Activated CD8-positive, alpha-beta memory T cell treated with anti-CD3 and anti-CD28 coated beads for 1 hour (primary cell): ENCODE measurements around the gene CDK2.
"Not testable (repeated sequence)": the region's sequence is repeated elsewhere in the genome, so short reads cannot be mapped to it uniquely, and the experiment has no call there.

ENCODE experiments used
- DNase-seq, 2 donors: peaks; one replicate each; pipeline ENCODE4 v3.0.0-alpha.2; 2020; ENCODE audit warnings: low read depth in 1 of 2; ENCODE audit errors: extremely low read depth in 1 of 2

The CDK2 gene

DNA sequence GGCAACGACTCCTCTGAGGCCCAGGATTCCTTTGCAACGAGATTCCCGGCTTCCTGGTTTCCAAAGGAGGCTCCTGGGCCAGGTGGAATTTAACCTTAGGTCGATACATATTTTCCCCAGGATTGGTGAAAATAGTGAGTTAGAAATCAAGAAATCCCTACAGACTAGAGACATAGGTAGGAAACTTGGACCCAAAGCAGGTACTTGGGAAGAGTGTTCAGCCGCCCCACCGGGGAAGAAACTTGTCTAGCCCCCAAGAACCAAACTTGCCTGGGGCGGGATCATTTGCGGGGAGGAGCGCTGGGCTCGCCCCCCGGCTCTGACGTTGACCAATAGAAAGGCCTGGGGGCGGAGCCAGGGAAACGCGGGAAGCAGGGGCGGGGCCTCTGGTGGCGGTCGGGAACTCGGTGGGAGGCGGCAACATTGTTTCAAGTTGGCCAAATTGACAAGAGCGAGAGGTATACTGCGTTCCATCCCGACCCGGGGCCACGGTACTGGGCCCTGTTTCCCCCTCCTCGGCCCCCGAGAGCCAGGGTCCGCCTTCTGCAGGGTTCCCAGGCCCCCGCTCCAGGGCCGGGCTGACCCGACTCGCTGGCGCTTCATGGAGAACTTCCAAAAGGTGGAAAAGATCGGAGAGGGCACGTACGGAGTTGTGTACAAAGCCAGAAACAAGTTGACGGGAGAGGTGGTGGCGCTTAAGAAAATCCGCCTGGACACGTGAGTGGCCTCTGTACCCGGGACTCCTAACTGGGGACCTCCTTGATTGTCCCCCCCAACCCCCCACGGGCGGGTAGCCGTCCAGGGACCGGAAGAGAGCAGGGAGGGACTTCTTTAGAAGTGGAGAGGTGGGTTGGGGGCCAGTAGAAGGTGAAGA is at the start of gene CDK2:
CDK2 (plus strand) TSS at position 423 of the 874 bp plus-strand sequence; CDS start at position 602, 179 bp downstream.
- DNase-seq = peak; percentile 69 to 85

DNA sequence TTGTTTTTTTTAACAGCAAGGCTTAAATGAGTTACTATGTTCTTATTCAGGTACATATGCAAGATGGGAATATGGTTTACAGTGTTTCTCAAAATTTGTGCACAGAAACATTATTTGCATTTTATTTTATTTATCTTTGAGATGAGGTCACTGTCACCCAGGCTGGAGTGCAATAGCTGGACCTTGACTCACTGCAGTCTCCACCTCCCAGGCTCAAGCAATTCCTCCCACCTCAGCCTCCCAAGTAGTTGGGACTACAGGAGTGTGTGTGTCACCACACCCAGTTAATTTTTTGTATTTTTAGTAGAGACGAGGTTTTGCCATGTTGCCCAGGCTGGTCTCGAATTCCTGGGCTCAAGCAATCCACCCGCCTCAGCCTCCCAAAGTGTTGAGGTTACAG is 47.6 kb upstream of the CDK2 start:
- not testable (repeated sequence) for DNase-seq

DNA sequence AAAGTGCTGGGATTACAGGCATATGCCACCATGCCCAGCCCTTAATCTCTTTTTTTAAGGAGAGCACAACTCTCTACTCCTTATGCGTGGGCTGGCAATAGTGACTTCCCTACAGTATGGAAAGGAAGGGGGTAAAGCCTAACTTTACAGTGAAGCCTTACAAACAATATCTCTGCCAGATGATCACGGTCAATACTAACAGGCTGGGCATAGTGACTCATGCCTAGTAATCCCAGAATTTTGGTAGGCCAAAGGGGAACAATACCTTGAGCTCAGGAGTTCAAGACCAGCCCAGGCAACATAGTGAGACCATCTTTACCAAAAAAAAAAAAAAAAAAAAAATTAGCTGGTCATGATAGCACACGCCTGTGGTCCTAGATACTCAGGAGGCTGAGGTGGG is 44.5 kb upstream of the CDK2 start:
- no peak for DNase-seq

DNA sequence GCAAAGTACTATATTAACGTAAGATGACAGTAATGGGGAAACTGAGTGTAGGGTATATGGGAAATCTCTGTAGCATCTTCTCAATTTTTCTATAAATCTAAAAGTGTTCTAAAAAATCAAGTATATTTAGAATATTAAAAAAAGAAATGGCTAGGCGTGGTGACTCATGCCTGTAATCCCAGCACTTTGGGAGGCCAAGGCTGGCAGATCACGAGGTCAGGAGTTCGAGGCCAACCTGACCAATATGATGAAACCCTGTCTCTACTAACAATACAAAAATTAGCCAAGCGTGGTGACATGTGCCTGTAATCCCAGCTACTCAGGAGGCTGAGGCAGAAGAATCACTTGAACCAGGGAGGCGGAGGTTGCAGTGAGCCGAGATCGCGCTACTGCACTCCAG is 43.0 kb upstream of the CDK2 start:
- DNase-seq = not testable (repeated sequence)

DNA sequence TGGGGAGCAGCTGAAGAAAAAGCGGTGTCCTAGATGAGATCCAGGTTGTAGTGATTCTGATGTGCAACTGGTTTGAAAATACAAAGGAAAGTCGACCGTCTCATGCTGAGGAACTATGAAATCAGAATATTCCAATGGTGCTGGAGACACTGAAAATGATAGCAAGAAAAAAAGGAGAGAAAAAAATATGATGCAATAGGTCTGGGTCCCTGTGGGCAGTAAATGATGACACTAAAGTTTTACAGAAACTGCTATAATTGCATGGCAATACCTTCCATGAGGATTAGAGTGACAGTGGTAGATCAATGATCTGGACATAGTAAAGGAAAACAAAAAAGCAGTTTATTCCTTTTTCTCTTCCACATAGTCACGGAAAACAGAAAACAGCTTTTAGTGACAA is 41.3 kb upstream of the CDK2 start:
- no peak for DNase-seq

DNA sequence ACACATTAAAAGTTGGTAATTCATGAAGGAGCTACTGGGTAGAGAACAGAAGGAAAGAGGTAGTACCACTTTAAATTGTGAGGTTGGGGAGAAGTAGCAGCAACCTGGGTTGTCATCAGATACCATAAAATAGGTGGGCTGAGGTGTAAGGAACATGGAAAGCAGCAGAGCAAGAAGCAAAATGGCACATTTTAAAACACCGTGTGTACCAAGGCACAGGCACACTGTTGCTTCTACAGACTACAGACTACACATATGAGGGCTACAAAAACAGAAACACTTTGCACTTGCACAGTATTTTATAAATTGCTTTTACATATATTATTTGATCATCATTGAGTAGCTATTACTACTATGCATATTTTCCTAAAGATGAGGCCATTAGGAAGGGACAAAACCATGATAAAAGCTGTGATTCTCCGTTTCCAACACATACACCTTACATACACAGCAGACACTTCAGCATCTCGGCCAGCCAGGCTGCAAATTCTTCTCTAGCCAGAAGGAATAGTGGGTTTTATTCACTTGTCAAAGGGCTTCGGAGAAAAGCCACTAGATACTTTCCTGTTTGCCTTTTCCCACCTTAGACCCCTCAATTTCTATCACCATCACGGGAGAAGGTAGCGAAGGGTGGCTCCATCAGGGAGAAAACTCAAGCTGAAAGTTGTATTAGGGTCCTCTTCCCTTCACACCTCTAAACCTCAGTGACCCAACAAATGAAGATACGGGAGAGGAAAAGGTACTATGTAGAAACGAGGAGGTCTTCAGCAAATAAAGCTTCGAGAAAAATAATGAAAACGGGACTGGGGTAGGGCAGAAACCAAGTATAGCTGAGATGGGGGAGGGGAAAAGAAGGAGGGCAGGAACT is 40.5 kb upstream of the CDK2 start:
- DNase-seq = no peak

DNA sequence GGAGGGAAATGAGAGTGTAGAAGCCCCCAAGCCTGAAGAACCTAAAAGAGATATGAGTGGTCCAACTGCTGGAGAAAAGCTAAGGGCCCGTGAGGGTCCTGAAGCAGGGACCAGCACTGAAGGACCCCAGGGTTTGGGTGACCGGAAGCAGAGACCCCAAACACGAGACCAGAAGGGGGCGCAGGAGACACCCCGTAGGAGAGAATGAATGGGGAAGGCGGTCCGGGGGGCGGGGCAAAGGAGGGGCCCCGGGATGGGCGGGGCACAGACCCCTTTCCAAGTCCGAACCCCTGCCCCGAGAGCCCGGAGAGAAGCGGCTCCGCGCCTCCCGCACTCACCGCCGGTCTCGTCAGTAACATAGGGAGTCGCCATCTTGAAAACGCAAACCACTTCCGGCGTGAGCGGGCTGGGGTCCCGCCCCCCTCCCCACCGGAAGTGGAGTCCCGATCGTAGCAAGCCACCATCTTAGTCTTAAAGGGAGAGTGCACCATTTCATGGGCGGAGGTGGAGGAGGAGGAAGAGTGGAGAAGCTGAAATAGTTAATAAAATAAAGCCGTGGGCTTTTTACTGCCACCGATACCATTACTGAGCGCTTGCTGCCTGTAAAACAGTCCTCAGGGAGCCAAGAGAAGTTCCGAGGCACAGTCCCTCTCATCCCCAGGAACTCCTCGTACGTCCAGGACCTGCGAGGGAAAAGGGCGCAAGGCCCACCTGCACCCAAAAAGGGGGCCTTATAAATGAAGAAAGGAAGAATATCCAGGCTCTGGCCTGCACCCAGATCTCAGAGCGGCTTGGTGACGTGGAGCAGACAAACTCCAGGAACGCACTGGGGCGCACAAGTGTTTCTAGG is 39.7 kb upstream of the CDK2 start:
- peak; percentile 66 to 82 for DNase-seq

DNA sequence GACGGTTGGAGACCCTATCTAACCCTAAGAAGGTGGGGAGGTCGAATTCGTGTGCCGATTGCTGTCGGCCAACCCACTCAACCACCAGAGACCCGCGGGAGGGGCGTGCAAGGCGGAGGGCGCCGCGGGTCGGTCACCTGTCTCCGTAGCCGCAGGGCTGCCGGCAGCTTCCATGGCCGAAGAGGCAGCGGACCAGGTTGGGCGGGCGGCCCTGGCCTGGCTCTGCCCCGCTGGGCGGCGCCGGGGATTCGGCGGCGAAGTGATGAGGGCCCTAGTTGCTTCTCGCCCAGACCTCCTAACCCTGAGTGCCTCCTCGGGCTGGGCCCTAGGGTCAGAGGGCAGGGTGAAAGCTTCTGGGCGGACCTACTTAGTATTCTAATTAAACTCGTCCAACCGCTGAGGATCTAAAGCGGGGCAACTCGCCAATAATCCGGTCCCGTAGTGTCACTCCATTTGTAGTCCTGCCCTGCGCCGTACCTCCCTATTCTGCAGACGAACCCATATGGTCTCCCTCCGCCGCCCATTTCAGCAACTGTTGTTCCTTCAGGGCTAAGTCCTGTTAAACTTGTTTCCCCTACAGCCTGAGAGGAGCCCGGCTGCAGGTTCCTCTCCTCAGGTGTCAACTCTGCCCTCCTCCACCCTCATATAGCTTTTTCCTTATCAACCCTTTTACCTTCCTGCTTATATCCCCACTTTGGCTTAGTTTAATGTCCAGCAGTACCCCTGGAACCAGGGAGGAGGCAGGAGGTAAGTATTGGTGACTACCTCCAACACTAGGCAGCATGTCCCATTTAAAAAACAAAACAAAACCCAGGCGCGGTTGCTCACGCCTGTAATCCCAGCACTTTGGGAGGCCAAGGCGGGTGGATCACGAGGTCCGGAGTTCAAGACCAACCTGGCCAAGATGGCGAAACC is 38.8 kb upstream of the CDK2 start, which contains the start of gene PYM1:
PYM1 (minus strand) TSS at position 307 of the 915 bp plus-strand sequence; CDS start at position 174, 133 bp downstream.
- DNase-seq = peak in 1 of 2 donors; percentile 33

DNA sequence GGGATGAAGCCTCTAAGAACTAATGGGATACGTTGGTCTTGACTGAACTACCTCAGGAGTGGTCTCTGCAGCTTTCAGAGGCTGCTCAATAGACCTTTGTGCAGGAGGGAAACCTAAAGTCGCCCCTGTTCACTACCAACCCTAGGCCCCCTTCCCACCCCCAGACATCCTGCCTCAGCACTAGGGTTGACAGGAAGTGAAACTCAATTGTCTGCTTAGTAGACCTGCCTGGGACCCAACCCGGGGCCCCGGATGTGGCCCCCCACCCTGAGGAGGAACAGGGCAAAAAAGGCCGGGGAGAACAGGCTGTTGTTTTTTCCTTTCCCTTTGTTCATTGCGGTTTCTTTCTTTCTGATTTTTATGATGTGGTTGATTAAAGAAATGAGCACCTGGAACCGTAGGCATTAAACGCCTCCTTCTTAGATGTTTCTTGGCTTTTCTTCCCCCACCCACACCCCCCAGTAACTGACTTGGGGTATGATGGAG is 37.3 kb upstream of the CDK2 start:
- peak; percentile 52 to 64 for DNase-seq

DNA sequence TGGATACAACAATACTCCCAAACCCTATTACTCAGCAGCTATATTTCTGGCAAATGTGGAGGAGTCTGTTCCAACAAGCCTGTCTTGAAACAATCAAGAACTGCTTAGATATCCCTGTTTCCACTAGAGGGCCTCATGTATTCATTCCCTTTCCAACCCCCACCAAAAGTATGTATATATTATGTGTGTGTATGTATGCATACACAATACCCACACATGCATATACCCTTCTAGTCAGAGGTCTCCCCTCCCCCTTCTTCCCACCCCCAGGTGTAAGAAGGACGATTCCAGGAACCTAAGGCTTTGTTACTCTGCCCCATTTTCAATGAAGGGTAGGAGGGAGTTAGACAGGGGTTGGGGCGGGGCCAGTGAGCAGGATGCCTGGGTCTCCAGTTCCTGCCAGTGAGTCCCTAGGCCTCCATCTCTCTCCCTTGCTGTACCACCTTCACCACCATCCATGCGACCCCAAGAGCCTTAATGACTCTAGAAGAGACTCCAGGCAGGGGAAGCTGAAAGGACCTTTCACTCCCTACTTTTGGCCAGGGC is 35.8 kb upstream of the CDK2 start, which contains the start of gene DGKA:
DGKA (plus strand) TSS at position 392 of the 546 bp plus-strand sequence. CDS start 5,342 bp downstream, outside the sequence.
- DNase-seq = peak; percentile 33 to 44

DNA sequence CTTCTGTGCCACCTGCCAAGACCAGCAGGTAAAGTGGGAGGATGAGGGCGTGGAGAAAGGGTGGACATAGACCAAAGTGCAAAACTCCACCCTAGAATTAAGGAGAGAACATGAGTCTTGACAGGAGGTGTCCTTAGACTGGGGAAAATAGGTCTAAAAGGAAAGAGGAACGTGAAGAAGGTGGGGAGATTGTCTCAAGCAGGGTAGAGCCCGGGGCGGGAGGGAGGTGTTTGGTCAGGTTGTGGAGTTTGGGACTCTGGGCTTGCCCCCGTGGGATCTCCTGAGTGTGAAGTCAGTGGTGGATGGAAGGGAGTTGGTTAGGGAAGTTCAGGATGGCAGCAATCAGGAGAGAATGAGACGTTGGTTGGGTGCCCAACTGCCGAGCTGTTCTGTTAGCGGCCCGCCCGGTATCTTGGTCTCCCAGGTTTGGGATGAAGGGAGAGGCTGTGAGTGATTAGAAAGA is 35.3 kb upstream of the CDK2 start:
- DNase-seq = no peak

DNA sequence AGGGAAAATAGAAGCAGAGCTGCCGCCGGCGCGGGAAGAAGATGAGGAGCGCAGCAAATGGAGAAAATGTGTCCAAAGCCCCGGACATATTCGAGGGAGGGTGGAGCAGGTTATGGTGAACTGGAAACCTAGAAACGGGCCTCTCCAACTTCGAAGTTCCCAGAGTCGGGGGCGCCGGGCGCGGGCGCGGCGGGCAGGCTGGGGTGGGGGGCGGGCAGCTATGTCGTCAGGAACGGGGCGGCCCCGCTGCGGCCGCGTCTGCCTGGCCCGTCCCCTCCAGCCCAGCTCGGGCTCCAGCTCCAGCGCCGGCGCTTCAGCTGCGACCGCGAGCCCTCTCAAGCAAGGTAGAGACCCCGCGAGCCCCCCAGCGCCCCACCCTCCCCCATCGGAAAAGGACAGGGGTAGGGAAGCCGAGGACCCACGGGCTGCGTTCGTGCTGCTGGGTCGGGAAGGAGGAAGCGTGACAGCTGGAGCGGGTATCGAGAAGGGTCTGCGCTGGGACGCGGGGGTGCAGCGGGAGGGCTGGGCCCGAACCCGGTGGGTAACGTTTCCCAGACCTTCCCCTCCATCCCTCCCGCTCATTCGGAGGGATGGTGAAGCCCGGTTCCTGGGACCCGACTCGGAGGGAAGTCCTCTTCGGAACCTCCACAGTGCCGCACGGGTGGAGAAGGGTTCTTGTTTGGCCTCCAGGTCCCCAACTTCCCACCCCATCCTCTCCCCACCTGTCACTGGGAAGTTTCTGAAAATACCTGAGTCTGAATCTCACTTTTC is 34.7 kb upstream of the CDK2 start:
- DNase-seq = no peak

DNA sequence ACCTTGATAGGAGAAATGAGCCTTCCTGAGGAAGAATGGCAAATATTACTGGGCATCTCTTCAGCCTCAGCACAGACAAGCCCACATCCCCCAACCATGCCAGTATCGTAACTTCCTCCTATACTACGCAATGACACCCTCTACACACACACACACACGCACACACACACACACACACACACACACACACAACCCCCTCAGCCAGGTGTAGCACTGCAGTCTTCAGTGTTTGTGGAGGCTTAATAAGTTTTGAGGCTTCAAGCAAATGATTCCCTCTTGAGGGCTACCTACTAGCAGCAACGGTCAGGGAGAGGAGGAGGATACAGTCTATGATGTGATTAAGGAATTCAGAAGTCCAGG is 34.1 kb upstream of the CDK2 start:
- DNase-seq = no peak

DNA sequence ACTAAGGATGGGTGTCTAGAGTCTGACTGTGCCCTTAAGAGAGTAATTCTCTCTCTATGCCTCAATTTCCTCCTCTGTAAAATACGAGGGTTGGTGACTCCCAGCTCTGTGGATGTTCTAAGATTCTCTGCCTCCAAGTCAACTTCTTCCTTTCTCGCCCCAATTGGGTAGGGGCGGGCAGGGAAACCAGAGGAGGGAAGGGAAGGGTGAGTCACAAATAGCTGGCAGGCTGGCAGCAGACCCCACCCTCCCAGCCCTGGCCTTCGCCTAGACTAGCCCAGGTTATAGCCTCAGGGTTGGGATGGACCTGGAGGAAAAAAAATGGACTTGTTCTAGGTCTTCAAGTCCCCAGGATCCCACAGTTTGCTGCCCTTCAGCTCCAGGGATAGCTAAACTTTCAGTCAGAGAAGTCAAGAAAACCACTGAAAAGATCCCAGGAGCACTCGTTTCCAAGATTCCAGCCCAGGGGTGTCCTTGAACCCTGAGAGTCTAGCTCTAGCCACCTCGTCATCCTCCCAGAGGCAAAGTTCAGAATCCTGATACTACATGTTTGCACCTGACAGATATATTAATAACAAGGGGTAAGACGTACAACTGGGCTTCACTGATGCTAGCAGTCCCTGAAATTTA is 33.3 kb upstream of the CDK2 start:
- no peak for DNase-seq

DNA sequence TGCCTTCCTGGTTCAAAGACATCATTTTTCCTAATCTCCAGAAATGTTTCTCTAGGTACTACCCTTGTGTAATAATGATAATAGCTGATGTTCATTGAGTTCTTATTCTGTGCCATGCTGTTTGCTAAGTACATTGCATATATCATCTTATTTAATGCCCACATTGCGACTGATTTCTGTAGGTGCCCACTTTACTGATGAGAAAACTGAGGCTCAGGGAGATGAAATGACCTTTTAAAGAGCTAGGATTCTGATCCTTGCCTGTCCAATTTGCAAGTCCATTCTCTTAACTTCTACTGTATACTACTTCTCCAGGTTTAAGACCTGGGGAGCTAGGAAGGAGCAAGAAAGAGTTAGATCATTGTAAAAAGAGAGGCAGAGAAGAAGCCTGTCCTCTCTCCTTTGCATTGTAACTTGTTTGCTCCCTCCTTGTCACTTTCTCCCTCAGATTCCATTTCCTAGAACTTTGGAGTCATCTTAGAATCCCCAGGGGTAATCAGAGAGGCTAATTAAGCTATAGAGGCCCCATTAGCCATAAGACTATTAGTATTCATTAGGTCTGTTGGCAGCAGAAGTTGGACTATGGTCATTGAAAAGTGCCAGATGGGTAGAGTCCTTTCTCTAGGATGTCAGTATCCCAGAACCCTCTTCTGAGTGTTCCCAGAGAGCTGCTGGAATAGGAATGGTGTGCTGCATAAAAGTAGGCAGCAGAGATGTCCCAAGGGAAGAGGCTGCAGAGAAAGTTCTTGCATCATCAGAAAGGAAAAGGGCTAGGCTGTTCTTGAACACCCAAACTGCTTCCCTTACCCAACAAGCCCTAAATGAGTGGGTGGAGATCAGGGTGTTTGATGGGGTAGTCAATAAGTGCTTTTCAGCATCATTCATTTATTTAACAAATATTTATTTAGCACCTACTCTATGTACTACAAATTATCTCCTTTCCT is 32.6 kb upstream of the CDK2 start:
- no peak for DNase-seq

DNA sequence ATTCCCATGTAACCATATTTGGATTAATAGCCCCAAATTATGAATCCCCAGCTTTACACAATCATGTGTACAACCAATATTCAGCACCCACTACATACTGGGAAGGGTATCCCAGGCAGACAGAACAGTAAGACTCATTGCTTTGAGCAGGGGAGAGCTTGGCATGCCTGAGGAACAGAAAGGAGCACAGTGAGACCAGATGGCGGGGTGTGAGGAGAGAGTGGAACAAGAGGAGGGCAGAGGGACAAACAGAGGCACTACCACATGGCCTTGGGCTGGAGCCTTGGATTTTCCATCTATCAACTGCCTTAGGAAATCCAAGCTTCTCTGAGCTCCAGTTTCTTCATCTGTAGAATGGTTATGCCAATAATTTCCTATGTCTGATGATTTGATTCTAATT is 31.9 kb upstream of the CDK2 start:
- no peak for DNase-seq

DNA sequence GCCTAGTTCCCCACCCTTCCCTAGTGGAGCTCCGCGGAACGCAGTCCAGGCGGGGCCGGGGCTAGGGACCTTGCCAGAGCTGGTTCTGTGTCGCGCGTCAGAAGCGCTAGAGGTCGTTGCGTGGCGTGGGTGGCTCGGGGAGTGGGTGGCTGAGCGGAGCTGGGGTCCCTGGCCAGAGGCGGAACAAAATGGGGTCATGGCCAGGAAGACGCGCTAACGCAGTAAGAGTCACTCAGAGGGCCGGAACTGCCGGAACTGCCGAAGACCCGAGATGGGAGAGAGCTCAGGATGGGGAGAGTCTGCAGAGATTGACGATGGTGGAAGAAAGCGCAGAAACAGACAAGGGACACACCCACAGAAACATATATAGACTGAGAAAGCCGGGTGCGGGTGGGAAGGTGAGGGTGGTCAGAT is 30.9 kb upstream of the CDK2 start:
- DNase-seq = no peak
